Activated T-cell treated with anti-CD3 and anti-CD28 coated beads, Interleukin-2, amount 50 U/mL, for 48 hours (primary cell): ENCODE measurements around the gene VAV3.

Experiments
- DNase-seq, 2 experiments: peaks; one replicate each; pipeline ENCODE4 v3.0.0-alpha.2; 2020

Gene VAV3

DNA sequence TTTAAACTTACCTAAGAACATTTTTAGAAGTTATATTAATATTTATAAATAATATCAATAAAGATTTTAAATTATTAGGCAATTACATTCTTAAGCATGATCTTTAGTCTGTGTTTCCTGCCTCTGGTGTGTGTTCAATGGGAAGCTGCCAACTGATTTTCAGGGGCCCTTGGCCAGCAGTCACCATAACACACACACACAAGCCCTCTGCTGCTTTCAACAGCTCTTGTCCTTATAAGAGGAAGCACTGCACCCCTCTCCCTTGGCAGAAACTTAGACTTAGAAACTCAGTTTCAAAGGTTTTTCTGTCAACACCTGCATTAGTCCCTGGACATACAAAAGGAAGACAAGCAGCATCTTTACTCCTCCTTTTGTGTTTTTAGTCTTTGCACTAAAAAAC lies 81.4 kb downstream of the VAV3 start:
- no peak for DNase-seq

DNA sequence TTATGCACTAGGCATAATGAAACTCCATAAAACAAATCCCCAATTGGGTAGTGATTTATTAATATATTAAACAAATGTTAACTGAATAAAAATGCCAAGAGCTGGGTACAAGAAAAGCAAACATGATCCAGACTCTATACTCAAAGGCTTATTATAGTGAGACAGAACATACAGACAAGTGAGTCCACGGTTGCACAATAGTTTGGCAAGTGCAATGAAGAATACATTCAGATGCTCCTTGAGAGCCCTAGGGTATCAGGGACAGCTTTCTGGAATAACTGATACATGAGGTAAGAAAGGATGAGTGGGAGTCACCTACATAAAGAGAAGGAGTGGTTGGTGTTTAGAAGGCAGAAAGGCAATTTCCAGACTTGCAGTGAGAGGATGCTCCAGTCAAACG lies 85.1 kb downstream of the VAV3 start:
- DNase-seq = no peak

DNA sequence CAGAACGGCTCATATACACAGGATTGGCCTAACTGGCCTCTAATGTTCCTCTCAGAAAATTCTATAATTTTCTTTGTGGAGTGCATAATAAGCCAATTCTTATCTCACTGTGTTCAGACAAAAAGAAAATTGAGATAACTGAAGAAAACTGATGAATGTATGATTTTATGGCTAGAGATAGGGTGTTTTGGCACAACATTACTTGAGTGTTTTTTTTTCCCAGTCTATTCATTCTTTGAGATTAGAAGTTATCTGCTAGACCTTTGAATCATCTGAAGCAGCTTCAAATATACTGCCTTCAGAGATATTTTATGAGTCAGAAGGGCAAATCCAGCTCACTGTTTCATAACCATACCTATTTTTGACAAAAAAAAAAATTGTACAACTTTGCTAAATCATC lies 85.6 kb downstream of the VAV3 start:
- no peak for DNase-seq

DNA sequence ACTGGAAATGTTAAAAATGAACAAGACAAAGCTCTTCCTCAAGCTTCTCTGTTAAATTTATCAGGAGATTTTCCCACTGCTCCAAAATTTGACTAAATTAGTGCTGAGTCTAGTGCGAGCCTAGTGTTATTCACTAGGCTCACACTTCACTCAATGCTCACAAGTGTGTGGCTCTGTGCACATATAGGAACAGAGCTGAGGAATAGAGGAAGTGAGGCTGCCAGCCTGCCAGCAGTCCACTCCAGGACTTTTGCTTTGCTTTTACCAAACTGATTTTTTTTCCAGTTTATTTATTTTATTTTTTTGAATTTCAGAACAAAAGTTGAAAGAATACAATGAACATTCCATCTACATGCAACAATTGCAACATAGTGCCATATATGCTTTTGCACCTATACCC lies 87.2 kb downstream of the VAV3 start:
- DNase-seq = no peak

DNA sequence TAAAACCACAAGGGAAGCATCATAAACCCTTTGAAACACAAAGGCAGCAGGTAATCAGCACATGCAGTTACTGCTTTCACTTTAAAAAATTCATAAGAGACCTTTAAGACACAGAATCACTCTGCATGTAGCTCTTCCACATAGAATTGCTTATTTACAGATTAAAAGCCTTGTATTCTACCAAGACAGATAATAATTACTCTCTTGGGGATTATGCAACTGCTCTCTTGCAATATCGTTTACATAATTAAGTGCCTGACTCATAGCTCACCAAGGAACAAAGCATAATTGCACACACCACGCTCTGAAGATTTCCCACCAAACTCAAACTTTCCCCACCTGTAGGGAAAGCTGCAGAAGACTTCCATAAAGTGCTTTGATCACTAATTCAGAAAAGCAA lies 87.9 kb downstream of the VAV3 start:
- DNase-seq = no peak

DNA sequence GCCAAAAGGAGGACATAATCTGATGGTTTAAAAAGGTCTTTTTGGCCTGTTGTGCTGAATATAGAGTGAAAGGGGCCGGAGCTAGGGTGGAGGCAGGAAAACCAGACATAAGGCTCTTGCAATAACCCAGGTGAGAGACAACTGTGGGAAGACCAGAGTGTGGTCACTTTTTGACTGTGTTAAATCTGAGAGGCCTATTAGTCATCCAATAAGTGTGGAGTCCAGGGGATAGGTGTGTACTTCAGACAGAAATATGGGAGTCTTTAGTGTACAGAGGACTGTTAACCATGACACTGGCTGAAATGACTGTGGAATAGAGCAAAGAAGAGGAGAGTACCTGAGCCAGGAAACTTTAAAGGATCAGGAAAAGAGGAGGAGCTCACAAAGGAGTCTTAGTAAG lies 89.3 kb downstream of the VAV3 start:
- no peak for DNase-seq

DNA sequence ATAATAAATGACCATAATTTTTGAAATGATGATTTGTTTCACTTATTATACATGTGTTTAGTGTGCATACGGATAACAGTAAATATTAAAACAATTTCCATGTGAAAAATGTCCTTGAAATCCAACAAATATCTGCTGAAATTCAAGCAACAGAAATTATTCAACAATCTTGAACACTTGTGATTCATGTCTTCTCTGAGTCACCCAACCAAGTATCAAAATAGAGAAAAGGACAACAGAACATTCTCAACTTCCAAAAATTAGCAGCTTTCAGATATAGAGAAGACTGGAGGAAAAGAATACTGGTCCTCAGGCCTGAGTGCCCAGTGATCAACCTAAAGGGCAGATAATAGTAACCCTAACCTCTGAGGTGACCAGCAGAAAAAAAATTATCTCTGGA lies 90.8 kb downstream of the VAV3 start:
- DNase-seq = no peak

DNA sequence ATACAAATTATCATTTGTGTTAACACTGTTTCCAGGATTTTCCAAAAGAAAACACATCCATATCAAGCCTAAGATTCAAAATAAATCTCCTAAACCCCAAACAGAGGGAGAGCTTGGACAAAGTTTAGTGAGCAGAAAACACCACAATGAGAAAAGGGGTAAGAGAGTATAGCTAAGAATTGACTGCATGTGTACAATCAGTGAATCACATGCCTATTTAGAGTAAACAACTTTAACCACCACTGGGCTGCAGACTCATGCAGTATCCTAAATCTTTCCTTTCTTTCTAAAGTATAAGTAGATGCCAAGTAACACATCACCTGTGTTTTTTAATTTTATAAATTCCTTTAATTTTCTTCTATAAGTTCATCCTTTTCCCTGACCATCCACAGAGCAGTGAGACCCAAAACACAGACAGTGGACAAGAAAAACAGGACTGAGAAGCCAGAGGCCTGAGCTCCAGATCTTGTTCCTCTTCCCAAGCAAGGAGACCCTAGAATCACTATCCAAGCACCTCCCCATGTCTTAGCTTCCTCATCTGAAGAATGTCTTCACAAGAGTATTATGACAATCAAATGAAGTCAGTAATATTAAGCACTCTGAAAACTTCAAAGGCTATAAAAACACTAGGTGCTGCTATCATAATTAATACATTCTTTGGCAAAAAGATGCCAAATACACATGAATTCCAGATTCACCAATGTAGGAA lies 93.1 kb downstream of the VAV3 start:
- no peak for DNase-seq

DNA sequence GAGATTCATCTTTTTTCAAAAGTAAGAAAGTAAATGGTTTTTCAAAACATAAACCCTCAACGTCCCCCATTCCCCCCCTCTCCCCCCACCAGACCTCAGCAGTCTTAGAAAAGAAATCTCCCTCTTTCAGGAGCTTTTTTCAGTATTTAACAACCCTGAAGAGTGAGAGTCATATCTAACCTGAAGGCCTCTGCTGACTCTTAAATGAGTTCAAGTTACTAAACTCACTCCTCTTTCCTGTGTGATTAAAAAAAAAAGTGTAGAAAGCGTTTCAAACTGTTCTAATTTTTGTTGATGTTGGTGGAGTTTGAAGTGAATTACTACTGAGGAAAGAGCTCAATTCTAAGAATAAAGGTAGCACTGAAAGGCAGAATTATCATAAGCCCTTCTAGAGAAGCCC lies 93.7 kb downstream of the VAV3 start:
- DNase-seq = no peak

DNA sequence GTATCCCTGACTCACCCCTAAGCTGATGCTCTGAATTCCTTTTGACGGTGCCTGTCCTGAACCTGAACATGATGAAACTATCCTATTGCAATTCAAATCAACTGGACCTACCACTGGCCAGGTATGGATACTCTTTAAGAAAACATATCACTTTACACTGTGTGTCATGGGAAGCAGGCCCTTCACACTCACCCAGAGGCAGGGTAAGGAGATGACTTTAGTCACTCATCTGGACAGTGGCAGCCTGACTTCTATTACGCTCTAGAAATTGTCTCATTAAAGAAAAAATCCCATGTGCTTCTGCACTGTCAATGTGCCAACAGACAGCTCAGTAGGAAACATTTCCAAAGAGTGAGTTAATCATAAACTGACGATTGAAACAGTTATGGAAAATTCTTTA lies 94.3 kb downstream of the VAV3 start:
- no peak for DNase-seq

DNA sequence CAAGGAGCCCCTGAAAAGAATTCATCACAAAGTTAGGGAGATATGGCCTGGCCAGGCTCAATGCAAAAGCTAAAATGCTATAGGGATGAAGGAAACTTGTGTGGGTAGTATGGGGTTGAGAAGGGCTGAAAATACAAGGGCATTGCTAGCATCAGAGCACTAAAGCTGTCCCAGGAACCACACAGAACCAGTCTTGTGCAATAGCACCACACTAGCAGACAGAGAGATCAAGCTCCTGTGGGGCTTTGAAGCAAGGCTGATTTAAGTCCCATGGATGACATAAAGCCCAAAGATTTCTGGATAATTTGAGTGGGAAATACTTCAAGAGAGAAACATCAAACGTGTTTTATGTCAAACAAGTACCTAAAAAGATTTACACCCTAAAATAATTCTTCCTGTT lies 97.1 kb downstream of the VAV3 start:
- DNase-seq = no peak

DNA sequence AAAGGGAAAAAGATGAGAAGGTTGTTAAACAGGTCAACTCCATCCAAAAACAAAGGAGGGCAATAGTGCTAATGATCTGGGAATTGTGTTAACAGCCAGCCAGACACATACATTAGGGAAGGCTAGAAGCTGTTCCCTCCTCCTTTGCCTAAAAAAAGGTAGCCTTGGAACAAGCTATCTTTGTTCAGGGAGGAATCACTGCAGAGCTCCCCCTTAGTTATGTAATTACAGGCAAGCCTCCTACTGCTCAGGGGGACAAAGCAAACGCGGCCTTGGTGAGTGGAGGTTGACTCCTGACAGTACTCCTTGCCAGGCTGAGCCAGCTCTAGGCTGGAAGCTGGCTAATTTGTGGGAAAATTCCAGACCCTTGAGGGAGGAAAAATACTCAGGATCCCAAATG lies 97.6 kb downstream of the VAV3 start:
- DNase-seq = no peak

DNA sequence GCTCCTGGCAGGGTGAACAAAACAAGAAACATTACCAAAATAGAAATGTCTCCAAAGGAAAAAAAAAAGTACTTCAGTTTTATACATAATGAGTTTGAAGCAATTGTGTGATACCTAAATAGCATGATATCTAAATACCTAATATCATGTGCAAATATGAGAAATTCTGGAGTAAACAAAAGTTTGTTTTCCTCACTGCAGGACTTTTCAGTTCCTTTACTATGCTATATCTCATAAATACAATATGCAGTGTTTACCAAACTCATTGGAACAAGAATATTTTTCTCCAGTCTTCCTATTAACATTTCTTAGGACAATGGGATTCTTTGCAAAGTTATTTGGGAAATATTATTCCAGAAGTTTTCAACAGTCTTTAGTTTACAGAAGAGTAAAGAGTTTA lies 98.1 kb downstream of the VAV3 start:
- no peak for DNase-seq

DNA sequence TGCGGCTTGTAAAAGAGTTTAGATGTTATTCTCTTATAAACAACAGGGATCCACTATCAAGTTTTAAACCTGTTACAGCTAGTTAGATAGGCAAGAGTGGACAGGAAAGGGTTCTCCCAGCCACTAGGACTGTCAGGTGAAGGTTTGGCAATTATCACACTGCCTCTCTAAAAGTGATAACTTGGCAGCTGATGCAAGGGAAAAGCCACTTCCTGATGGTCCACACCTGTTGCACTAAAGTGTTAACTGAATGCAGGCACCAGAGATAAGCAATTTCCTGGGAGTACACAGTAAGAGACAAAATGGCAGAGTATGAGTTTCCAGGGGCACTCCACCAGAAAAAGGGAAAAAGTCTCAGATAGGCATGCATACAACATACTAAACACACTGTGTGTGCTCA lies 99.4 kb downstream of the VAV3 start:
- no peak for DNase-seq

DNA sequence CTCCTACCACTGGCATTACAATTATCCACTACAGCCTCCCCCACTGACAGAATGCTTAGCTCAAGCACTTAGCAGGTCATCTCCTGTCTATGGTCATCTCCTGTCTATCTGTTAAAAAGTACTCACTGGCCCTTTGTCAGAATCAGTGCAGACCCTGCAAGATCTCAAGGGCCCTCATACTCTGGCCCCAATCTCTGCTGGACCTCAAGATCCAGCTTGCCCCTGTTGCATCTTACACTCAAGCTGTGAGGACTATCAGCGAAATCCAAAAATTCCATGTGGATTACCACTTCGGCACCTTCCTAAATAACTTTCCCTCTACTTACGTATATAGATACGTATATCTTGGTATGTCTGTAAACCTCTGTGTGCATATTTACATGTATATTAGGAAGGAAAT lies 101.6 kb downstream of the VAV3 start:
- DNase-seq = no peak

DNA sequence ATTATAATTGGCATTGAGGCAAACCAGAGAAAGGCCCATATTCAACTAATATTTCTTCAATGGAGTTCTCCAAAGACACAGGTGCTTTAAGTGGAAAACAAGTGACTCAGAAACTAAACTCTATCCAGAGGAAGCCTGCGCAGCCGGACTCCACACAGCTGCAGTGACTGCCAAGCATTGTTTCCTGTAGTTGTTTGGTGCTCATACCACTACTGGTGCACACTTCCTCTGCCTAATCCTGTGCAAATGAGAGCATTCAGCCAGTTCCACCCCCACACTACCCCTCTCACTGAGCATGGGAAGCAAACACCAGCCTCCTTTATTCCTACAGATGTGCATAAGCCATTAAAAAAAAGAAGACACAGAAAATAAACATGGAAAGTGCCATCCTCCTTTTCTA lies 102.9 kb downstream of the VAV3 start:
- no peak for DNase-seq

DNA sequence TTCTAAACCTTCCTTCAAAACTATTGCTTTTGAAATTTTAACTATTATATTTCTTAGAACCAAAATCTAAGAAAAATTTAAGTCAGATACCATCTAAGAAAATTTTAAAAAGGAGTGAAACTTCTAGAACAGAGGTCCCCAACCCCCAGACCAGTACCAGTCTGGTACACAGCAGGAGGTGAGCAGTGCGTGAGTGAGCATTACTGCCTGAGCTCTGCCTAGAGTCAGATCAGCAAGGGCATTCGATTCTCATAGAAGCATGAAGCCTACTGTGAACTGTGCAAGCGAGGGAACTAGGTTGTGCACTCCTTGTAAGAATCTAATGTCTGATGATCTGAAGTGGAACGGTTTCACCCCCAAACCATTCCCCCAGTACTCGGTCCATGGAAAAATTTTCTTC lies 106.7 kb downstream of the VAV3 start:
- no peak for DNase-seq

DNA sequence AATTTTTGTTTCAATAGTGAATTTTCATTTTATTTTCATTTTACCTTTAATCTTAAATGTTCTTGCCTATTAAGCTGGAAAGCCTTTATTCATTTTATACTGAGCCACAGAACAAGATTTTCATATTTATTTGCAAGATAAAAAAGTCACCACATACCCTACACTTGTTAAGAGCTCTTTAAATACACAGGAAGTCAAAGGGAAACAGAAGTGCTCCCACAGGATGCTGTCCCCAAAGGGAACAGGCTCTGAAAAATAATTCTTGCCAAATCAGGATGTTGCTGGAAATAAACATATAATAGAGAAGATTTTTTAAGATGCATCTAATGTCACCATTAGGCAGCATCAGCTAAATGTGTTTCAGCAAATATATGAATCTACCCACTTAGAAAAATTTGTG lies 113.6 kb downstream of the VAV3 start:
- no peak for DNase-seq

DNA sequence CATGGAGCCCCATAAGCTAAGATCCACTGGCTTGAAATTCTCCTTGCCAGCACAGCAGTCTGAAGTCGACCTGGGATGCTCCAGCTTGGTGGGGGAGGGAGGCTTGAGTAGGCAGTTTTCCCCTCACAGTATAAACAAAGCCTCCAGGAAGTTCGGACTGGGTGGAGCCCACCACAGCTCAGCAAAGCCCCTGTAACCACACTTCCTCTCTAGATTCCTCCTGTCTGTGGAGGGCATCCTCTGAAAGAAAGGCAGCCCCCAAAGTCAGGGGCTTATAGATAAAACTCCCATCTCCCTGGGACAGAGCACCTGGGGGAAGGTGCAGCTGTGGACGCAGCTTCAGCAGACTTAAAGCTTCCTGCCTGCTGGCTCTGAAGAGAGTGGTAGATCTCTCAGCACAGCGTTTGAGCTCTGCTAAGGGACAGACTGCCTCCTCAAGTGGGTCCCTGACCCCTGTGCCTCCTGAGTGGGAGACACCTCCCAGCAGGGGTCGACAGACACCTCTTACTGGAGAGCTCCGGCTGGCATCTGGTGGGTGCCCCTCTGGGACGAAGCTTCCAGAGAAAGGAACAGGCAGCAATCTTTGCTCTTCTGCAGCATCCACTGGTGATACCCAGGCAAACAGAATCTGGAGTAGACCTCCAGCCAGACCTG lies 120.3 kb downstream of the VAV3 start:
- peak in 1 of 2 experiments; percentile 32 for DNase-seq

DNA sequence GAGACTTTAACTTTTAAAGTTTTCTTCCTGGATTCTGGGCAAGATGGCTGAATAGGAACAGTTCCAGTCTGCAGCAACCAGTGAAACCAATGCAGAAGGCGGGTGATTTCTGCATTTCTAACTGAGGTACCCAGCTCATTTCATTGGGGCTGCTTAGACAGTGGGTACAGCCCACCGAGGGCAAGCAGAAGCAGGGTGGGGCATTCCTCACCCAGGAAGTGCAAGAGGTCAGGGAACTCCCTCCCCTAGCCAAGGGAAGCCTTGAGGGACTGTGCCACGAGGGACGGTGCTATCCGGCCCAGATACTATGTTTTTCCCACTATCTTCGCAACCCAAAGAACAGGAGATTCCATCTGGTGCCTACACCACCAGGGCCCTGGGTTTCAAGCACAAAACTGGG lies 121.0 kb downstream of the VAV3 start:
- DNase-seq = no peak

DNA sequence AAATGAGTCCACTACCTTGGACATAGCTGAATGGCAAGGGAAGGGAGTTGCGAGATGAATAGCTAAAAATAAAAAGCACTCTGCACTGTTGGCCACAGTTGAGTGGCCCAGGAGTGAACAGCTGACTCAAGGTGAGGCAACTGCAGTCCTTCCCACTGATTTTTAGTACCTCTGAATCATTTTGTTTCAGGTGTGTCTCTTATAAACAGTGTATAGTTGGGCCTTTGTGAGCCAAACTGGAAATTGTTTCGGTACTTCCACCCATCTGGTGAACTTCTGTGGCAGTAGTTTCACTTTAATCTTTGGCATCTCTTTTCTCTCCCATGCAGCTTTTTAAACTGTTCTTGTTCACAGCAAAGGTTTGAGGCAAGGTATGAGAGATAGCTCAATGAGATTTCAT lies 122.7 kb downstream of the VAV3 start:
- DNase-seq = no peak

DNA sequence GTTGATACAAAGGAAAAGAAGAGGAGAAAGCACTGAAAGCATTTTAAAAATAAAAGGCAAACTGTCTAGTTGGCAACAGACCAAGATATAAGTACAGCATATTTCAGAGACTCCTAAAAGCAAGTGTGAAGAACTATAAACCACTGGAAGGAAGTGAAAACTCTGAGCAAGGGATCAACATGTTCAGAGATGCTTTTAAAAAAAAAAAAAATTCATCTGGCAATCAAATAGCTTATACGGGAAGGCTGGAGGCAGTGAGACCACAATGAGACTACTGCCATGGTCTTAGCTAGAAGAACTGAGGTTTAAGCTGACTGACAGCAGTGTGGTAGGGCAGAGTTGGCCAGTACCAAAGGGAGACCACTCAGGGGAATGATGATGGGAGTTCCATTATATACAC lies 124.3 kb downstream of the VAV3 start:
- DNase-seq = no peak

DNA sequence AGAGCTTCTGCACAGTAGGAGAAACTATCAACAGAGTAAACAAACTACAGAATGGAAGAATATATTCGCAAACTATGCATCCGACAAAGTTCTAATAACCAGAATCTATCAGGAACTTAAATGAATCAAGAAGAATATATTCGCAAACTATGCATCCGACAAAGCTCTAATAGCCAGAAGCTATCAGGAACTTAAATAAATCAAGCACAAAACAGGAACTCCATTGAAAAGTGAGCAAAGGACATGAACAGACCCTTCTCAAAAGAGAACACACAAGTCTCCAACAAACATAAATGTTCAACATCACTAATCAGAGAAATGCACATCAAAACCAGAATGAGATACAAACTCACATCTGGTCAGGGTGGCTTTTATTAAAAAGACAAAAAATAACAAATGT lies 126.9 kb downstream of the VAV3 start:
- no peak for DNase-seq

DNA sequence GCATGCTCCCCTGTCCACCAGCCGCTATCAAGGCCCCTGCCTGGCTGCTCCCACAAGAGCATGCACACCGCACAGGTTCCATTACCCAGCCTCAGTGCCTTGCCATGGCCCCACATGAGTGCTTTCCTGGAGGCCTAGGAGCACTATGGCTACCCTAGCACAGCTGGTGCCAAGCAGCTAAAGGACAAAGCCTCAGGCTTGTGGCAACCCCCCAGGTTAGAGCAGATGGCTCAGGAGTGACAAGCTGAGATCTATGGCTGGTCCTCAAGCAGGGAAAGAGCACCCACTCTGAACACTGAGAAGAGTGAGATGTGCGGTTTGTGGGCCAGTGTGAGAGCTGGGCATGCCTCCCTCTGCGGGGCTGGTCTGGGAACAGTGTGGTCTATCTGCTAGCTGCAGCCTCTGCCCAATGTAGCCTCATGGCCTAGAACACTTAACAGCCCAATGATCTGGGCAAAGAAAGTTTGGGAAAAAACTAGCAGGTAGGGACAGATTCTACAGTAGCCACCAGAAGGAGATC lies 129.8 kb downstream of the VAV3 start:
- DNase-seq = no peak

DNA sequence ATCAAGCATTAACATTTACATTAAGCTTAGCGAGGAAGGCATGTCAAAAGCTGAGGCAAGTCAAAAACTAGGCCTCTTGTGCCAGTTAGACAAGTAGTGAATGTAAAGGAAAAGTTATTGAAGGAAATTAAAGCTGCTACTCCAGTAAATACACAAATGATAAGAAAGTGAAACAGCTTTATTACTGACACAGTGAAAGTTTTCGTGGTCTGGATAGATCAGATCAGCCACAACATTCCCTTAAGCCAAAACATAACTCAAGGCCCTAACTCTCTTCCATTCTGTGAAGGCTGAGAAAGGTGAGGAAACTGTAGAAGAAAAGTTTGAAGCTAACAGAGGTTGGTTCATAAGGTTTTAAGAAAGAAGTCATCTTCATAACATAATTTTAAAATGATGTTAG lies 131.9 kb downstream of the VAV3 start:
- no peak for DNase-seq
